ENCODE data around the gene TOPBP1.

DNA sequence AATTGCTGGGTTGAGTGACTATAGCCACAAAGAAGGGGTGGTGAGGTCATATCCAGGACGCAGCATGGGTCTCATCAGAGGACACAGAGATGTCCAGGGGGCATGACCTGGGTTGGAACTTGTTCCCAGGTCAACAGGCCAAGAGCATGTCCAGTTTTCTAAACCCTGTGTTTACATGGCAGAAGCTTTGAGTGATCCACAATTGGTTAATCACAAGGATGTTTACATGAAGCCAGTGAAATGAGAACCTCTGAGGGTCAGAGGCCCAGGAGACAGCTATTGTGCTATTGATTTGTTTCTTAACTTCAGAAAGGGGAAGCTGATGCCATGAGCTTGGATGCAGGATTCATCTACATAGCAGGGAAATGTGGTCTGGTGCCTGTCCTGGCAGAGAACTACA is 42.2 kb upstream of the TOPBP1 start:
- TF ChIP-seq, protein P1, sequence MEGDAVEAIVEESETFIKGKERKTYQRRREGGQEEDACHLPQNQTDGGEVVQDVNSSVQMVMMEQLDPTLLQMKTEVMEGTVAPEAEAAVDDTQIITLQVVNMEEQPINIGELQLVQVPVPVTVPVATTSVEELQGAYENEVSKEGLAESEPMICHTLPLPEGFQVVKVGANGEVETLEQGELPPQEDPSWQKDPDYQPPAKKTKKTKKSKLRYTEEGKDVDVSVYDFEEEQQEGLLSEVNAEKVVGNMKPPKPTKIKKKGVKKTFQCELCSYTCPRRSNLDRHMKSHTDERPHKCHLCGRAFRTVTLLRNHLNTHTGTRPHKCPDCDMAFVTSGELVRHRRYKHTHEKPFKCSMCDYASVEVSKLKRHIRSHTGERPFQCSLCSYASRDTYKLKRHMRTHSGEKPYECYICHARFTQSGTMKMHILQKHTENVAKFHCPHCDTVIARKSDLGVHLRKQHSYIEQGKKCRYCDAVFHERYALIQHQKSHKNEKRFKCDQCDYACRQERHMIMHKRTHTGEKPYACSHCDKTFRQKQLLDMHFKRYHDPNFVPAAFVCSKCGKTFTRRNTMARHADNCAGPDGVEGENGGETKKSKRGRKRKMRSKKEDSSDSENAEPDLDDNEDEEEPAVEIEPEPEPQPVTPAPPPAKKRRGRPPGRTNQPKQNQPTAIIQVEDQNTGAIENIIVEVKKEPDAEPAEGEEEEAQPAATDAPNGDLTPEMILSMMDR (IDR thresholded peaks at IDR 0.05 in 4 of 5, conservative IDR thresholded peaks at IDR 0.05 in 1 of 5) = no peak
- no peak for TF ChIP-seq POLR2A (IDR thresholded peaks at IDR 0.05)

Measured in gastrocnemius medialis (tissue), 4 donors.